ENCODE measurements around the gene RRAGD. TPM values are rescaled to one million over a fixed set of nuclear protein-coding genes. Genes with fewer than 3 reads are reported as not detected.

Gene RRAGD
- total and polyA plus RNA-seq, 2 of the 8 experiments (the other 6 are each of a cell fraction or from before 2014, with no cell fraction given): 7.2 to 30.8 TPM

DNA sequence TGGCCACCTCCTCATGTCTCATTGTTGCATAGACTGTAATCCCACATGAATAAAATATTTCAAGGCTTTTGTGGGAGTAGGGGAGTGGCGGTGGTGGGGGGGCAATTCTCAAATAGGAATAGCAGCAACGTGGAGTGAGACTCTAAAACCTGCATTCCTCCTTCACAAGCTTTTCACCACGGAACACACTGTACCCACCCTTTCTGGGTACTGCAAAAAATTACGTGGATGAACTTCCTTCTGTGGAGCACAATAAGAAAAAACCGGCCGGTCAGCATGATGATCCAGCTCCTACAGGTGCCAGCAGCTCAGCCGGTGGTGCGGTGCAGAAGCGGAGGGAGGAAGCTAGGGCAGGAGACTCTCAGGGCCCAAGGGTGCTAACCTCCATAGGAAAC is 930 bp upstream of the RRAGD start:
- no peaks in the 10 kb centered on the region; the same call in 1 of the 2 replicates for H3K79me1 ChIP-seq (ENCODE audit: low read depth, low read length)
- H3K9ac ChIP-seq (replicated peaks in 1 of 4; ENCODE audit: extremely low read depth in 1 of 4, low read depth in 3 of 4, low read length in 3 of 4): no peak overlapping the region
- H2BK5ac ChIP-seq (ENCODE audit: low read depth, low read length): no peak overlapping the region
- no peak overlapping the region for H4K8ac ChIP-seq (ENCODE audit: extremely low read depth, insufficient read depth, low read length)
- H3K4ac ChIP-seq (replicated peaks; ENCODE audit: insufficient read length, low read depth, low read length): no peak overlapping the region
- no peak overlapping the region for H3K56ac ChIP-seq (replicated peaks; ENCODE audit: insufficient read length, low read depth, low read length)
- H2AK5ac ChIP-seq (ENCODE audit: low read depth, low read length): no peak overlapping the region
- H3K14ac ChIP-seq (ENCODE audit: insufficient read length): no peak overlapping the region
- no peak overlapping the region for H4K91ac ChIP-seq (replicated peaks; ENCODE audit: insufficient read length, low read length)
- no peak overlapping the region for H2BK15ac ChIP-seq (ENCODE audit: low read length)
- H2AFZ ChIP-seq (ENCODE audit: low read length): no peak overlapping the region
- no peaks in the 10 kb centered on the region for H4K20me1 ChIP-seq (replicated peaks in 1 of 2; ENCODE audit: control insufficient read depth in 1 of 2, insufficient read depth in 2 of 2, low read length in 2 of 2)
- no peaks in the 10 kb centered on the region for H3K9me3 ChIP-seq (ENCODE audit: insufficient read depth in 2 of 2, low read depth in 1 of 2, low read length in 1 of 2)
- H3K27ac ChIP-seq (ENCODE audit: low read depth, low read length): no peak overlapping the region
- peaks cover 19% of the 10 kb centered on the region for H3K23me2 ChIP-seq (ENCODE audit: low read depth, low read length)
- FAIRE-seq (no peak), DNase-seq (ENCODE audit: low read depth in 1 of 2, low spot score in 2 of 2) (no peak)
- peak overlapping the region; percentile 68 to 98 for H3K4me2 ChIP-seq (ENCODE audit: insufficient read depth in 1 of 2, low read depth in 2 of 2, low read length in 2 of 2)
- peaks cover 2 to 19% (median 16%) of the 10 kb centered on the region in 4 experiments for H3K27me3 ChIP-seq (replicated peaks in 1 of 4; ENCODE audit: control insufficient read depth in 3 of 4, extremely low read depth in 1 of 4, insufficient read depth in 3 of 4, low read length in 3 of 4)
- H3K79me2 ChIP-seq (ENCODE audit: control insufficient read depth in 1 of 2, insufficient read depth in 2 of 2, low read length in 2 of 2): peaks cover 0 to 12% of the 10 kb centered on the region in 2 experiments; a peak in 2 of 4 replicates
- POLR2A ChIA-PET (ENCODE audit: partially characterized antibody): interaction anchor here (1.3 kb wide), 1 partner anchor 39 kb away, joined by 3 read pairs; no protein-coding TSS in a partner anchor
- CTCF ChIA-PET (ENCODE audit: partially characterized antibody): interaction anchor here (0.6 to 4.5 kb wide), 13 partner anchors 9 to 431 kb away, joined by 3 to 25 read pairs (median 3); no protein-coding TSS in a partner anchor
- no peak overlapping the region for H2BK20ac ChIP-seq (ENCODE audit: low read length)
- peak overlapping the region; percentile 15; the same call in 1 of the 2 replicates for H3K18ac ChIP-seq (ENCODE audit: extremely low read depth, low read length)
- H3K4me1 ChIP-seq (replicated peaks in 1 of 4; ENCODE audit: control insufficient read depth in 3 of 4, insufficient read depth in 4 of 4, low read length in 3 of 4): peaks cover 7 to 11% (median 10%) of the 10 kb centered on the region in 4 experiments; a peak in 6 of 7 replicates
- 55% methylated on average over 9 of the region's 9 CpGs; no CpG with 5 or more reads in 1 of the 2 experiments for WGBS, 2 experiments (ENCODE audit: extremely low coverage in 1 of 2, insufficient coverage in 1 of 2, insufficient read length in 1 of 2, insufficient replicate concordance in 2 of 2, low coverage in 1 of 2, low lambda C conversion rate in 2 of 2, missing lambda C conversion rate in 1 of 2)
- peak overlapping the region; percentile 63 to 98 (median 68); a peak in 7 of 8 replicates for H3K4me3 ChIP-seq (ENCODE audit: extremely low read depth in 1 of 4, insufficient read depth in 2 of 4, low read depth in 3 of 4, low read length in 4 of 4)
- no peak overlapping the region for H4K5ac ChIP-seq (ENCODE audit: insufficient read length, low read depth, low read length)
- H3K23ac ChIP-seq (ENCODE audit: insufficient read length): no peak overlapping the region
- H2BK12ac ChIP-seq (ENCODE audit: low read depth, low read length): peak overlapping the region; percentile 52; the same call in 1 of the 2 replicates
- H2BK120ac ChIP-seq (replicated peaks; ENCODE audit: low read depth, low read length): no peak overlapping the region
- no peaks in the 10 kb centered on the region for H3K36me3 ChIP-seq (ENCODE audit: control insufficient read depth in 2 of 4, insufficient read depth in 4 of 4, low read length in 3 of 4)
- TF ChIP-seq TEAD4 (IDR thresholded peaks at IDR 0.05; ENCODE audit: low read depth, low read length): no peak
- TF ChIP-seq RXRA (IDR thresholded peaks at IDR 0.05; ENCODE audit: insufficient read depth, low read depth, low read length): no peak
- no peak for TF ChIP-seq YY1 (IDR thresholded peaks at IDR 0.05; ENCODE audit: low read depth, low read length)
- TF ChIP-seq EZH2 (IDR thresholded peaks at IDR 0.05; ENCODE audit: low read depth, low read length, severe bottlenecking): no peak
- no peak for TF ChIP-seq EP300 (IDR thresholded peaks at IDR 0.05; ENCODE audit: borderline replicate concordance in 1 of 2, low read depth in 2 of 2, low read length in 2 of 2)
- TF ChIP-seq CBX8 (IDR thresholded peaks at IDR 0.05; ENCODE audit: borderline replicate concordance, low read depth, low read length): no peak
- TF ChIP-seq RNF2 (IDR thresholded peaks at IDR 0.05; ENCODE audit: borderline replicate concordance, low read depth, low read length, missing control alignments, poor library complexity, severe bottlenecking): no peak
- TF ChIP-seq, protein P1, sequence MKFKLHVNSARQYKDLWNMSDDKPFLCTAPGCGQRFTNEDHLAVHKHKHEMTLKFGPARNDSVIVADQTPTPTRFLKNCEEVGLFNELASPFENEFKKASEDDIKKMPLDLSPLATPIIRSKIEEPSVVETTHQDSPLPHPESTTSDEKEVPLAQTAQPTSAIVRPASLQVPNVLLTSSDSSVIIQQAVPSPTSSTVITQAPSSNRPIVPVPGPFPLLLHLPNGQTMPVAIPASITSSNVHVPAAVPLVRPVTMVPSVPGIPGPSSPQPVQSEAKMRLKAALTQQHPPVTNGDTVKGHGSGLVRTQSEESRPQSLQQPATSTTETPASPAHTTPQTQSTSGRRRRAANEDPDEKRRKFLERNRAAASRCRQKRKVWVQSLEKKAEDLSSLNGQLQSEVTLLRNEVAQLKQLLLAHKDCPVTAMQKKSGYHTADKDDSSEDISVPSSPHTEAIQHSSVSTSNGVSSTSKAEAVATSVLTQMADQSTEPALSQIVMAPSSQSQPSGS (IDR thresholded peaks at IDR 0.05; ENCODE audit: low read length): no peak
- TF ChIP-seq JUND (IDR thresholded peaks at IDR 0.05; ENCODE audit: low read length): no peak
- TF ChIP-seq NANOG (IDR thresholded peaks at IDR 0.05; ENCODE audit: insufficient read depth, low read depth, low read length, poor library complexity, severe bottlenecking): no peak
- TF ChIP-seq CEBPB (IDR thresholded peaks at IDR 0.05; ENCODE audit: low read depth, low read length): no peak
